HG02938 (cell line): ENCODE results near the gene SCYGR1.
"Not testable (repeated sequence)": the region's sequence is repeated elsewhere in the genome, so short reads cannot be mapped to it uniquely, and the experiment has no call there.

ENCODE experiments used
- ATAC-seq: cut with Tn5 transposase; IDR thresholded peaks from one replicate; pipeline ENCODE4 v1.9.1; 2021; ENCODE audit warnings: mild to moderate bottlenecking, moderate library complexity; ENCODE audit not compliant: unreplicated experiment

SCYGR1 gene

GRCh38 chr2:227374158-227374557, 13.6 kb downstream of the SCYGR1 start:
- ATAC-seq, result no peak

- ATAC-seq, result no peak
Observed at GRCh38 chr2:227373389-227373788, 14.4 kb downstream of the SCYGR1 start.

DNA sequence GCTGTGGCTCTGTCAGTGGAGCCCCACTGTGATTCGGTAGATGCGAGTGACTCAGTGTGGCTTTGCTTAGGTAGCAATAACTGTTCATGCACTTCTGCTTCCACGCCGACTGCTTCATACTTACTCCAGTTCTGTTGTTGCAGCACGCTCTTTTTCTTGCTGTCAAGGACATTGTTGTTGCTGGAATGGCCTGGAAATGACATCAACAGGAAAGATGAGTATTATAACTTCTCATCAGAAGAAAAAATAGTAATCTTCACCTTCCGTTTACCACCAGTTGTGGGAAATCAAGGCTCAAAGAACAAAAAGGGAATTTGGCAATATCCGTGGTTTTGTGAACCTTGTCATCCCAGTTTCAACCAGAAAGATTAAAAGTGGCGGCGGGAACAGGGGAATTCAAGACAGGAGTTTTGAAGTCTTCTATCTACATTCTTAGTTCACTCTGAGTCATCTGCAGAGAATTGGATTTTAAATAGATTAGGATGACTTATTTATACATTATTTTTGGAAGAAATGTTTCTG, 16.9 kb downstream of the SCYGR1 start:
- ATAC-seq, result no peak

- ATAC-seq, result no peak
Observed at GRCh38 chr2:227370092-227370491, 17.7 kb downstream of the SCYGR1 start.

DNA sequence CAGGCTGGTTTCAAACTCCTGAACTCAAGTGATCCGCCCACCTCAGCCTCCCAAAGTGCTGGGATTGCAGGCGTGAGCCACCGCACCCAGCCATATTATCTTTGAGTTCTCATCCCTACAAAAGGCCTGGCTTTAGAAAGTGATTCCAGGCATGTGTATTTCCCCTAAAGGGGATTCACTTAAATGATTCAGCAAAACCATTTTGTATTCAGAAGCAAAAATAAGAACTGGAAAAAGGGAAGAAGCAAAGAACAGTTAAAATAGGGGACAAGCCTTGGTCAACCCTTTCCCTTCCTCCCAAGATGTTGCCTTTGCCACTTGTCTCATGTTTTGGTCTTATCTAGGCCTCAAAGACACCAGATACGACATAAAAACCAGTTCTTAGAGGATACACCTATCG, 19.2 kb downstream of the SCYGR1 start:
- no peak for ATAC-seq

GRCh38 chr2:227367427-227367795, 20.3 kb downstream of the SCYGR1 start:
- no peak for ATAC-seq

- ATAC-seq, result no peak
Observed at GRCh38 chr2:227366769-227367426, 20.9 kb downstream of the SCYGR1 start.

GRCh38 chr2:227365833-227366232, 21.9 kb downstream of the SCYGR1 start:
- no peak for ATAC-seq

DNA sequence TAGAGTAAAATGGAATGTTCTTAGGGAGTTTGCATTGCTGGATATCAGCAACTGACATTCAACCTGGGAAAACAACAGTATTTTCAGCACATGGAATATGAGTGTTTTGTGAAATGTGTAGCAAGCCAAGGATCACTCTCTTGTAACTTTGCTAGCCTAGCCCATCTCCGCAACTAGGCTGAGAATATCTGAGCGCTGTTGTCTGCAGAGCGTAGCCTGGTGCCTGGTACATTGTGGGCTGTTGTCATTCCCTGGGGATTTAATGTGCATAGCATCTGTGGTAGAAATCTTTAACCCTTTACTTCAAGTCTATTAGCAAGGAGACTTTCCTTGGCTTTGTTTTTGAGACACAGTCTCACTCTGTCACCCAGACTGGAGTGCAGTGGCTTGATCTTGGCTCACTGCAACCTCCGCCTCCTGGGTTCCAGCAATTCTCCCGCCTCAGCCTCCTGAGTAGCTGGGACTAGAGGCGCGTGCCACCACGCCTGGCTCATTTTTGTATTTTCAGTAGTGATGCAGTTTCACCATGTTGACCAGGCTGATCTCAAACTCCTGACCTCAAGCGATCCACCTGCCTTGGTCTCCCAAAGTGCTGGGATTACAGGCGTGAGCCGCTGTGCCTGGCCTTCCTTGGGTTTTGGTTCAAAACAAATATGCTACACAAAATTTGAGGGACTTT, 23.0 kb downstream of the SCYGR1 start:
- not testable (repeated sequence) for ATAC-seq

- ATAC-seq, result no peak
Observed at GRCh38 chr2:227363756-227364155, 24.0 kb downstream of the SCYGR1 start.

- no peak for ATAC-seq
Observed at GRCh38 chr2:227360351-227360750, 27.4 kb downstream of the SCYGR1 start.

DNA sequence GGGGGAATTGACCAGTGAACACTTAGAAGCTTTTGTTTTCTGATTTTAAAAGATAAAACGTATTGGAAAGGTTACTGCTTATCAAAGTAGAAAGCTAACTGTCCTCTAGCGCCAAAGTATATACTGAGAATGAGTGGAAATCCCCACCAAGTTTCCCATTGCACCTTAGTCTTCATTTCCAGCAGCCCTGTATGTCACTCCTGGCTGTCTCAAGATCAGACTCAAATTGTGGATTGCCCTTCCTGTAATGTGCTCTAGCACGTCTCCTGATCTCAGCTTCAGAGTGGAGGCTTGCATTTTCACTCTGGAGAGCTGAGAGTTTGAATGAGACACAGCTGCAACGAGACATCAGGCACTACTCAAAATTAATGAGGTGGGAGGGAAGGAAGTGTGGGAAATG, 36.1 kb downstream of the SCYGR1 start:
- peak; percentile 51 for ATAC-seq

GRCh38 chr2:227349989-227350612, 37.6 kb downstream of the SCYGR1 start:
- no peak for ATAC-seq

- ATAC-seq, result no peak
Observed at GRCh38 chr2:227348324-227348723, 39.4 kb downstream of the SCYGR1 start.

DNA sequence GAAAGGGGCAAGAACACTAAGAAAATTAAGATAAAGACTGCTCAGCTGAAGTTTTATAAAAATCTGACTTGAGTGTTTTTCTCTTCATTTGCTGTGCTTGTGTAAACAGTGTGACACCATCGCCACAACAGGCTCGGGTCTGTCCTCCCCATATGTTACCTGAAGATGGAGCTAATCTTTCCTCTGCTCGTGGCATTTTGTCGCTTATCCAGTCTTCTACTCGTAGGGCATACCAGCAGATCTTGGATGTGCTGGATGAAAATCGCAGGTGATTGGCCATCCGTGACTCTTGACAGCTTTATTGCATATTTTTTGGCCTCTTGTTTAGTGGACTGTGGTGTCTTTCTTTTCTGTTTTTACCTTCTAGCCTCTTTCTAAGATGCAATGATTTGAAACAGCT, 40.6 kb downstream of the SCYGR1 start:
- ATAC-seq, result no peak

GRCh38 chr2:227344231-227344630, 43.5 kb downstream of the SCYGR1 start:
- ATAC-seq, result no peak

DNA sequence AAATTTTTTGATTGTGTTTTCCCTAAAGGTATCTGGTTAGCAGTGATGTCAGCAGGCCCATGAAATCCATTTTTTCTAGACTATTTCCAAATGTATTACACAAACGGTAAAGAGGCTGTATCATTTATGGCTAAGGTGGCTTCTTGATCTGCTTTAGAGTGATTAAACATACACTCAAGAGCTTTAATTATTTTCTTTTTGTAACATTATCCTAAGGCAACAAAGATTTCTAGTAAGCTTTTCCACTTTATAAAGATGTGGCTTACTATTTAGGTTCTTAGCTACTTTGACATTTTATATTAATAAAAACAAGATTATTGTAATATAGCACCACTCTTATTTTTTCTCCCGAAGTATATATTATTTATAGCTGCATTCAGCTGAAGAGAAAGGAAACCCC, 46.2 kb downstream of the SCYGR1 start:
- no peak for ATAC-seq

DNA sequence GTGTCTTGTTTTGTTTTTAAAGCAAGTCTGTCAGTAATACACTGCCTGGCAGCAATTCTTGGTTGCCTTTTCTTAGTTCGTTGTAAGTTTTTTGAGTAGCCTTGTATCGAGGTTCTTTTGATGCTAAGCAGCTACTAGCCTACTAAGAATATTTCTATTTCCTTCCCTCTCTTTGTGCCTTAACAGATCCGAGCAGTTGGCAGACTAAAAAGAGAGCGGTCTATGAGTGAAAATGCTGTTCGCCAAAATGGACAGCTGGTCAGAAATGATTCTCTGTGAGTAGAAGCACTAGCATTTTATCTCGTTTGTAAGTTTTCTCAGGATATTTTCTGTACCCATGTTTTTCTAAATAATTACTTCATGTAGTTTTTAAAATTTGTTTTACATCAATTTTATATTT, 47.6 kb downstream of the SCYGR1 start:
- no peak for ATAC-seq

GRCh38 chr2:227339098-227339599, 48.6 kb downstream of the SCYGR1 start:
- no peak for ATAC-seq
